CD4-positive, alpha-beta T cell treated with Interleukin-2 at 100 ng/mL for 4 hours (primary cell): ENCODE measurements around the gene PROM1.

Experiments
- DNase-seq: peaks from one replicate; pipeline ENCODE4 v3.0.0-alpha.2; 2020; ENCODE audit warnings: low spot score

The PROM1 gene

DNA sequence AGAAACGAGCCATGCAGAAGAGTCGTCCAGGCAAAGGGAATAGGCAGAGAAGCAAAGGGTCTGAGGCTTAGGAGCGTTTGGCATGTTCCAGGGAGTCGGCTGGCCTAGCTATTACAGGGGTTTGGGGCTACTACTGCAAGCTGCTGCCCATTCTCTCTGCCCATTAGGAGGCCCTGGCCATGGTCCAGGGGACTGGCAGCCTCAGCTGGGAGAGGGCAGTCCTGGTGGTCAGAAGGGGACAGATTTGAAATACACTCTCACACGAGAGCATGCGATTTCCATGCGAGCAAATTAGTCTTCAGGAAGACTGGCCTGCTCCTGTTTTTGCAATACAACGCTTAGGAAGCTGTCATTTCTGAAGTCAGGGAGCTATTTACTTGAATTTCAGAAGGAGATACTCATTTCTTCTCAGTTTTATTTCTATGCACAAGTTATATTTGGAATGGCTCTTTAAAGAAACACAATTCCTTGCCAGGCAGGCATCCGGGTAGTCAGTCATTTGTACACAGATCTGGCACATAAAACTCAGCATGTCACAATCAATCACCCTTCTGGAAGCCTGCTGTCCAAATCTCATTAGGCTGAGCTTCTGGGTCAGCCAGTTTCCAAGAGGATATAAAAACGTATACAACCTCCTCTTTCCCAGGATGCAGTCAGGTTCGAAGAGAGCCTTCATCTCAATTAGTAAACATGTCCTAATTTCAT, 27.0 kb downstream of the PROM1 start:
- DNase-seq: no peak

DNA sequence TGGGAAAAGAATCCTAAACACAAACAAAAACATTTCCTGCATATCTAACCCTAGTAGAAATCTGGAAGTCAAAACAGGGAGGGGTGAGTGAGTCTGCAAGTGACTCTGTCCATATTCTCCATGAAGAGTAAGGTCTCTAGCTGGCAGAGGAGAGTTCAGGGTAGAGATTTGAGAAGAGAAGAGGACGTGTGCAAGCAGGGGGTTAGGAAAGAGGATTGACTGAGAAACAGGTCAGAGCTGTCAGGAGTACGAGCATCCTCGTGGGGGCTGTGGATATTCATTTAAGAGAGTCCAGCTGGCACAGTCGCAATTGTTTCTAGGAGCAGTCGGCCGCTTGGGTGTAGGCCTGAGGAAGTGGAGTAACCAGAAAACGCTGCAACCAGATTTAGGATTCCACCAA, 27.9 kb downstream of the PROM1 start:
- DNase-seq: no peak

DNA sequence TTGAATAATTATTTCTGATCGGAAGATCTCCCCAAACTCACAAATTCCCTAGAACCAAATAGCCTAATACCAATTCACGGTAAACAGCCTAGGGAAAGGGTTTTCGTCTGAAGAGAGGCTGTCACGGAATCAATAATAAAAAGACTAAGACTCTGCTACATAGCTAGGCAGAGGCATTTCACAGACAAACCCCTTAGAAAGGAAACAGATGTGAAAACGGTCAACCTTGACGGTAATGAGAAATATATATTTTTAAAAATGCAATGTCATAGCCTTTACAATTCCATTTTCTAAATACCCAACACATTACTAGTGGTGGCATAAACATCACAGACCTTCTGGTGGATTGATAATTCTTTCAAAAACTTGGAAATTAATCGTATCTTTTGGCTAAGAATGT, 28.4 kb downstream of the PROM1 start:
- DNase-seq: no peak

DNA sequence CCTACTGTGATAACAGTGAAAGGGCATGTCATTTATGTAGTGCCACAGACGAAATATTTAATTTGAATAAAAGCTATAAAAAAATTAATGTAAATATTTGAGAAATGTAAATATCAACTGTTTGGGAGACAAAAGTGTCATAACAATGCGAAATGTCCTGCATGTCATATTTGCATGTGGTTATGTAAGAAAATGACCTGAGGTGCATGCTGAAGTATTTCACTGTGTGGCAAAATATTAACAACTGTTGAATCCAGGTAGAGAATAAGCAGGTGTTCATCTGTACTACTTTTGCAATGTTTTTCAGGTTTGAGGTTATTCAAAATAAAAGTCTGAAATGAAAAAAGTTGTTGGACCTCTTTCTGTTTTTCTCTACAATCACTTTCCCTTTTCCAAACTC, 30.9 kb downstream of the PROM1 start:
- DNase-seq: no peak

DNA sequence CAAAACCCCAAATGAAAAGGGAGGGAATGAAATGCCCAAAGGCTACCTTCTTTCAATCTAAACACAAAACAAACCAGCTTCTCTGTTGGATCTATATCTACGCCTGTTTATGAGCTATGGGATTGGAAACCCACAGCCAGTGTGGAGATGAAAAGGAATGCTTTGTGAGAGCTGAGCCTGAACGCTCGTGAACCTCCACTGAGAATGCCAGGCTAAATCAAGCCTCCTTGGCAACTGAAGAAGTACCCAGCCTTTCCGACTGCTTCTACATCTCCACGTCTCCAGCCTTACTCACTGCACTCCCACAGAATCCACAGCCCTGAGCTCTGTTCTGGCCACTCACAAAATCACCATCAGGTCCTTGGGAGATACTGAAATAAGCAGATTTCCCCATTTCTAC, 31.8 kb downstream of the PROM1 start:
- DNase-seq: no peak

DNA sequence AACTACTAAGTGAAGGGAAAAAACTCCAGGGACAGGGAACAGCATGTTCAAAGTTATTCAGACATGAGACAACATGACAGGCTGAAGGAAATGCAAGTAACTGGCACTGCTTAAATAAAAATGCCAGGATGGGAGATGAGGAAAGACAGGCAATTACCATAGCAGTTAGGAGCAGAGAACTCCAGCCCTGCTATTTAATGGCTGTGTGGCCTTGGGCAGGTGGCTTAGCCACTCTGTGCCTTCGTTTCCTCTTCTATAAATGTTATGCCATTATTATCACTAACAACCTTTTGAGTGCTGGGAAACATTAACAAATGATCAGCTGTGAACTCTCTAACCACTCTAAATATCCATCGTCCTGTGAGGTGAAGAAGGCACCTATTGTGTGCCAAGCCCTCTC, 32.7 kb downstream of the PROM1 start:
- DNase-seq: no peak

DNA sequence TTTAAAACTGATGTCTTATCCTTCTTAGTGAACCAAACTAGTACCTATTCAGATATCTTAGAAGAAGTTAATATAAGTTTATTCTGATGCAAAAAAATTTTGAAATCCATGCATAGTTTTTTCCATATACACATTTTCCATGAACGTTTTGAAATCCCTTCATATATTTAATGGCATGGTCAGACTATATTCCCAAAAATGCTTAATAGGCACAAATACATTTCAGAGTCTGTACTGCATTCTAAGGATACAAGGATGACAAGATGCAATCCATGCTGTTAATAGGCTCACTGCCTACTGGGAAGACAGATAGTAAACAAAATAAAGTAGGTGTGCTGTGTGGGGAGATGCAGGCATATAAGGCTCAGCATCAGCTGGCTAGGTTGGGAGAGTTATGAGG, 33.2 kb downstream of the PROM1 start:
- no peak for DNase-seq

DNA sequence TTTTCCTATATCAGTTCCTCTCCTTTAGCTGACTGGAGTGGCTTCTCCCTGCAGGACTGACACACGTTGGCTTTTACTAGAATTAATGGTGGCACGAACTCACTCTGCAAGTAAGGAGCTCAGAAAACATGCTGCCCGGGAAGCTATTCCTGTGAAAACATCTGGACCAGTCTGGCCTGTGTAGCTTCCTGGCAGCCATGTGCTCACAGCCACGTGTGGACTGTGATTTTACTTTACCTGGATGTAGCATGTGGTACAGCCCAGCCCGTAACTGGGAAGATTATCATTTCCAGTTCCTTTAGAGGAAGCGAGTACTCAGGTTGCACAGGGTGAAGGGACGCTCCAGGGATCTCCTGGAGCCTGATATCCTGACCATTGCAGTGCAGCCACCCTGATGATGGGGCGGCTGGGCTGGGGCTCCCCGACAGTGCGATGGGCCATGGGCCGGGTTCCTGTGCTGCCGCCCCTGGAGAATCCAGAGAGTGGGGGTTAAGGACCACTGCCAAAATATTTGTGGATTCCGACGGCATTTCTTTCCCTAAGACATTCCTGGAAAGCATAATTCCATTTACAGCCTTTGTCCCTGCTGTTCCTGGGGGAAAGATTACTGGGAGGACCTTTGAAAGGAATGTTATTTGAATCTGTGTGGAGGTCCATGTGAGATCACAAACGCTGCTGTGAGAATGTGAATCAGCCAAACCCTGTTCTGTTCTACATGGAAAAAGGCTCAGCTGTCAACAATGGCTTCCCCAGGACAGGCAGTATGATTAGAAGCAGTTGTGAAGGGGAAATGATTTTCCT, 35.0 kb downstream of the PROM1 start:
- DNase-seq: no peak

DNA sequence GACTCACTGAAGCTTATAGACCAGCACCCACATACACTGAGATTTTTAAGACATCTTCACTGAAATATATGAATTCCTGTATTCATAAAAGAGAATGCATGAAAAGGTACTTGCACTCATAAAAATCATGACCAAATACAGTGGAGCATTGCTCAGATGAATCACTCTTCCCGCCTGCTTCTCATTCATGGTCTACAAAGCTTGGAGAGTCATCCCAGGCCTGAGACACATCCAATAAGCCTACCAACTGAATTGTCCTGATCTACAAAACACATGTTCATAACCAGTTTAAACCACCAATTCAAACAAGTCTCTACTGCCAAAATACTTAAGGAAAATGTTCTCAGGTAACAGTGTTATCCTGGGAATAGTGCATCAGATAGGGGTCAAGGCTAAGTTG, 38.1 kb downstream of the PROM1 start:
- DNase-seq: no peak

DNA sequence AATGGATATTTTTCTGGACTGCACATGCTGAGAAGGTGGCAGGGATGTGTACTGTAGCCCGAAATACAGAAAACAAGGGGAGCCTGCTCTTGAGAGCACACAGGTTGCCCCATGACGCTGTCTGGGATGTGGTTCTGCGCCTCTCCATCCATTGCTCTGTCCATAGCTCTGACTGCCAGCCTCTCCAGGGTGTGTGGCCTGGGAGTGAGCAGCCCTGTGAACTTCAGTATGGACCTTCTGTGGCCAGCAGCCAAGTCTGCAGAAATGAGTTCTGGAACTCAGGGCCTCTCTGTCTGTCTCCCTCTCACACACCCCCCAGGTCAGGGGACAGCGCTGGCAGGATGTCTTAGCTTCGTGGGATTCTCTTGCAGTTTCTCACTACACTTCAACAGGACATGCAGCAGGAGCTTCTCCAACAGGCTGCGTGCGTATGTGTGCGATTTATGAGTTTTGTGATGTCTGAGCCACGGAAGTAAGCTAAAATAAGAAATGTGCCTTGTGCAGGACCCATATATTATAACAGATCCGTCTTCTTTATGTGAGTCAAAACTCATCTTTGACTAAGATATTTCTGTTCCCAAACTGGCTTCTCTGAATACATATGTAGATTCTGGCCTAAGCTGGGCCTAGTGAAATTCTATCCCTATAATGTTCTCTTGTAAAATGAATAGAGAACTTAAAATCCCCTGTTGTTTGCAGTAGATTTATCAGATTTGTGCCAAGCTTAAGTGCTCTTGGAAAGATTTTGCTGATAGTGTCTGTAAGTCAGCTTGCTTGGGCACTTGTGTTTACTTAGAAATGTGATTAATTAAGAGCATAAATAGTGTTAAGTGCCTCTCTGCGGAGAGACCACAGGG, 40.0 kb downstream of the PROM1 start:
- DNase-seq: no peak

DNA sequence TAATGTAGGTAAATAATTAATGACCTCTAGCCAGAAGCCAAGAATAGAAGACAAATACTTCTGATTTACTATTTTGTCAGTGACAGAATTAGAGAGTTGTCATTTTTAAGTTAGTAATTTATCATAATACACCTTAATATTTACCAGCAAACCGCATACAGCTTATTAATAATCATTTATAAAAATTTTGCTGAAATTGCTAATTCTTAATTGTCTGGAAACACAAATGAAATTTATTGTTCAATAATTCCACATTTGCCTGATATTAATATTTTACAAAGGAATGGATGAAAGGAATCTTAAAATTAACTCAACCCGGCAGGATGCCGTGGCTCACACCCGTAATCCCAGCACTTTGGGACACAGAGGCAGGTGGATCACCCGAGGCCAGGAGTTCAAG, 44.7 kb downstream of the PROM1 start:
- DNase-seq: no peak

DNA sequence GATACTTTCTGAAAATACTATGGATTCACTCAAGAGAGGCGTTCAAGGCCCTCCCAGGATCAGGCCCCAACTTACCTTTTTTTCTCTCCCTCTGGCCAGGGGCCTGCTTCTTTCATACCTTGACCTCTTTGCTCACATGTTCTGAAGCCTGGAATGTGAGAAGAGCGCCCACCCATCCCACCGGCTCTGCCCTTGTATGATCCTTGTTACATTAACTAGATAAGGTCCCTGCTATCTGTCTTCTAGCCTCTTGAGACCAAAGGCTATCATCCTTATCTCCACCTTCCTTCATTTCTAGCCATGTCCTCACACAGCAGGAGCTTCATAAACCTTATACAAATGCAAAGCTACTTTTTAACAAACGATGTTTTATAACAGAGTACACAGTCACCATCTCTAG, 45.9 kb downstream of the PROM1 start:
- no peak for DNase-seq

DNA sequence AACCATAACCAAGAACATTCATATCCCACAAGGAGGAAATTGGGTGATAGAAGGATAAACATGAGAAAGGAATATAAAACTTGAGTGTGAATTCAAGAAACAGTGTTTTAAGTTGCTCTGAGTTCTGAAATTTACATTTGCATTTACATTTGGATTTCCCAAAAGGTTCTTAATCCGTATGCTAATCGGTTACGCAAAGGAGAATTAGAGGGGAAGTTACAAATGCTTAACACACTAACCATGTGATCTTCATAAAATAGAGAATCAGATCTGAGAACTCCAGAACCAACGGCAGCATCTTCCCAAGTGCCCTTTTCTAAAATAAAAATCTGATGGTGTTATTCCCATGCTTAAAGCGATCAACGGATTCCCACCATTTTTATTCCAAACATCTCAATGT, 48.0 kb downstream of the PROM1 start:
- no peak for DNase-seq

DNA sequence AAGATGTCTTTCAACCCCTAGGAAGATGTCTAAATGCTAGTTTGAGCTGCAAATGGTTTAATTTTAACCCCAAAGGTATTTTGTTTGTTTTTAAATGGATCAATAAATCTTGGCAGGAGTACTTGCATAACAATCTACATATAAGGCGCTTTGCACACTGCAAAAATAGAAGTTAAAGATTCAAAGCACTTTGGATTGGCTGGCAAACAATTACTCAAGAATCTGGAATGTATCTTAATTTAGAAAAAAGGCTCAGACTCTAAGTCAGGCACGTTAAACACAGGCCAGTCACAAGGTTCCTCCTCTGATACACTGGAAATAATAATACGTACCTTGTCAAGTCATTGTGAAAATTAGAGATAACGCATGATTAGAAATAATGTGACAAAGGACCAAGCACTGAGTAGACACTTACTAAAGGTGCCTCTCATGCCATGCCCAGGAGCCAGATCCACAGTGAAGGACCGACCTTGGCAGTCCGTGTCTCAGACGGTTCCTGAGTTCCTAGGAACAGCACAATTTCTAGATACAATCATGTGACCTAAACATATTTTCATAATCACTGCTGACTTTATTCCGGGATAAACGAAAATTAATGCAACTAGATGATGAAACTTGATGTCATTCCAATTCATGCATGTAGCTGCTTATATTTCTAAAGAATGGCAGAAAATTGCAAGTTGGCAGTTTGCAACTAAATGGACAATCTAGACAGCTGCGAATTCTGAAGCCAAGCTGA, 49.6 kb downstream of the PROM1 start:
- DNase-seq: no peak

DNA sequence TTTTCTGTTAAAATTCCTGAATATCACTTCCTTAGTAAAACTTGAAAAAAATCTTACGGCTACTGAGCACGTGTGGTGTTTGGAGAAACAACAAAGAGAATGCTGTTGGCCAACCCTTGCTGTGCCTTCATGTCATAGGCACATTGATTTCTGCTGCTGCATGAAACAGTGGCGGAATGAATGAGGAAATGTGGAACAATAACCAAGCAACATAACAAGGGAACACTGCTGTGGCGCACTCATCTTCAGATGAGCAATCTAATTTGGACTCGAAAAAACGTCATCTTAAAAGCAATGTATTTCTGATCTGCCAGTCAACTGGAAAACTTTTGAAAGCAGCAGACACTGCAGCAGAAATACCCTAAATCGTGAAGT, 51.4 kb downstream of the PROM1 start:
- DNase-seq: no peak

DNA sequence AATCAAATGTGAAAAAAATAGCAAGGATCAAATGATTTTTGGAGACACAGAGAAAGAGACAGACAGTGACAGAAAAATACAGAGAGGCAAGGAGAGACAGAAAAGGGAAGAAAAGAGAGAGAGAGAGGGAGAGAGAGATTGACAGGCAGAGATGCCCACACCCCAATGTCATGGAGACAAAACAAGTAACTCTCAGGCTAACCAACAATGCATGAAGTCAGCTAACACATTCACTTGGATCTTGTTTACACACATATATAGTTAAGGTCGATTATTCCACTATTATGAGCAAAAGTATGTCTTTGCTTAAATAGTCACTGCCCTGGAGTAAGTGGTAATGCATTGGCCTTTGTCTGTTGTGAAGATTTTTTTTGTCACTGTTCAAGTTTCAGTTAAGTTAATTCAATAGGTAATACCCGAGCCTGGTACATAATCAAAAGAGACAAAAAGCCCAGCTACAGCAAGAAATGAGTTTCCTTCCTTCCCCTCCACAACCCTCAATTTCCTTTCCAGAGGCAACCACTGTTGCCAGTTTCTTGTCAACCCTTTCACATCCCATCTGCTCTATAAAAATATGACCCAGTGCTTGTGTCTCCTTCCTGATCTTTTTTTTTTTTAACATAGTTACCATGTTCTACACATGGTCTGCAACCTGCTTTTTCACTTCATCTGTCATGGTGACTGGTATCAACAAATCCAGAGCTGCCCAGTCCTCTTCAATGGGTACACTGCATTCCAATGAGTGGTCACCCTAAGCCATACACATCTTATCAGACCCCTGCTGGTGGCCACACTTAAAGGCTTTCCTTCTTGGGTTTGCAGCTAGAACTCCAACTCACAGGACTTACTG, 52.1 kb downstream of the PROM1 start:
- no peak for DNase-seq

DNA sequence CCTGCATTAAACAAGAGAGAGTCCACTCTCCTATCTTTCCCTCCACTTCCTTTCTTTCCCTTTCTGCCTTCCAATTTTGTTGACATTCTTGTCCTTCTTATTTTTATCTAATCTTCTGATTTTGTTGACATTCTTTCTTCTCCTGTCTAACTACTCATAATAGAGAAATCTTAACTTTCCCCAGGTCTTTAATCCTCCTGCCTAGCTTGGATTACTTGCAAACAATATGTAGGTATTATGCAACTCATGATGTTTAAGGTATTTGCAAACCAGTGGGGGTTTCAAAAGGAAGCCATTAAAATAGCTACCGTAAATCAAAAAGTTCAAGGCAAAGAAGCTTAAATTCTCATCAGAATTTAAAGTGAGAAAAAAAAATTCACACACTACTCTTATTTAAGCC, 53.9 kb downstream of the PROM1 start:
- DNase-seq: no peak

DNA sequence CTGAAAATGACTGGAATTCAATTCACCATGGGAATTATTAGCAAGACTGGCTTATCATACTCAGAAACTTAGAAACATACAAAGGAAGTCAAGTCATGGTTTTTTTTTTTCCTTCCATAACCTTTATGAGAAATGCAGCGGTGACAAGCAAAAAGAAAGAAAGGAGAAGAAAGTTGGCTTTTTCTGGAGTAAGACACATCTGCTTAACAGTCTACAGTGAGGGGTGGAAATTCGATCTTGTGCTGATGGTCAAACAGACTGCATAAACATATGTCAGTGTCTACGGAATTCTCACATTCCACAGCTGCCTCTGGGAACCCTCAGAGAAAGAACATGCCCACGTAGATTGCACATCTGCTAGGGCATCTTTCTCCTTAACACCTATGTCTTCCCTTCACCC, 54.6 kb downstream of the PROM1 start:
- DNase-seq: no peak

DNA sequence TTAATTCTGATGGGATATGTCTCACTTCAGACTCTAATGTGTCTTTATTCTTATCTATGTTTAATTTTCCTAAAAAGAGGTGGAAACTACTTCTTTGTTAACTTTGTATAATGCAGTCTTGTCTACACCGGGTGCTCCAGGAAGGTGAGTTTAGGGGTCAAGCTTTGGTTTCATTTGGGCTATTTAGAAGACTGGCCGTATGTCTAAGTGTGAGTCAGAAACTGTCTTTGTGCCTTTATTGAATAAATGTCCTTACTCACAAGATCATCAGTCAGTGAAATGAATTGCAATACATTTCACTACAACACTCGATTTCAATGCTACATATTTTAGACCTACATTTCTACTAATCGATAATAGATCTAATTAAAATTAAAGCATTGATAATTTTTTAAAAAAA, 56.2 kb downstream of the PROM1 start:
- no peak for DNase-seq

DNA sequence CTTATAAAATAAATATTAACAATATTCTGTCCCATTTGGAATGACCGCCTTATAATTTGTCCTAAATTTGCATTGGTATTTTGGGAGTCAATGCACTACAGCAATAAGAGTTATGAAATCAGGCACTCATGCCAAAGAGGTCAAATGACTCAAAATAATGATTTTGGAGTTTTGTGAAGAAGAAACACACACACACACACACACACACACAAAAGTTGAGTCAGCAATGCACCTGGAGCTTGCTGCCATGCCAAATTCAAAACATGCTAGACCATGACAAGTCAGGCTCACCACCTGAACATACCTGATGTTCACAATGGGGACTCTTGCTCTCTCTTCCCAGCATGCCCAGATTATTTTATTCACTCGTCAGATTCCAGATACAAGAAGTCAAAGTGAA, 56.7 kb downstream of the PROM1 start:
- no peak for DNase-seq

DNA sequence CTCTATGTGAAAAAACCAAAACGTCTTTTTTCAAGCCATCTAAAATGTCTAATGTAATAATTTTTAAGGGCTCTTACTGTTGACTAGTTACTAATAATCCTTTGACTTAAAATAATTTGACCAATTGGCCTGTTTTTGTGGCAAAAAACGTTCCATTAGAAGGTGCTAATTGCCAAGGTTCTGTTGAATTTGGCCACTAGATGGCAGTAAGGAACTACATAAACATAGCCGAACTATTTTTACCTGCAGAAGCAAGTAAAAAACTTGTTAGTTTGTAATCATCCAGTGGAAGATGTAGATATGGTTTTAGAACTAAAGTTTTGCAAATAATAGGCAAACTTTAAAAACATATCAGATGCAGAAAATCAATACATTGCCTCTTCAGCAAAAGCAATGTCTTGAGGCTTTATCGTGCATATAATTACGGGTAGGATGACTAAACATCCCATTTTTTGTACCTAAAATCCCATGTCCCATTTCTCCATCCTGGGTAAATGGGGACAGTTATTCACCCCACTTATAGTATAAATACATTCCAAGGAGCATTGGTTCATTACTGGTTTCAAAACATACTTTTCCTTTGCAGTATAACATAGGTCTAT, 57.6 kb downstream of the PROM1 start:
- DNase-seq: peak; percentile 68
